HG02970 (cell line): ENCODE measurements around the gene PCLO.
"Not testable (repeated sequence)": the region's sequence is repeated elsewhere in the genome, so short reads cannot be mapped to it uniquely, and the experiment has no call there.

Experiments
- ATAC-seq: cut with Tn5 transposase; IDR thresholded peaks from one replicate; pipeline ENCODE4 v1.9.1; 2021; ENCODE audit warnings: mild to moderate bottlenecking, moderate library complexity, moderate number of reproducible peaks; ENCODE audit not compliant: unreplicated experiment, low FRiP score

The PCLO gene

GRCh38 chr7:82750007-82750406 lies 412.7 kb downstream of the PCLO start:
- ATAC-seq: no peak

GRCh38 chr7:82745820-82746219 lies 416.9 kb downstream of the PCLO start:
- ATAC-seq: no peak

- ATAC-seq: no peak
These were observed 417.6 kb downstream of the PCLO start for GRCh38 chr7:82745117-82745516.

GRCh38 chr7:82742163-82742562 lies 420.5 kb downstream of the PCLO start:
- no peak for ATAC-seq

GRCh38 chr7:82741493-82741892 lies 421.2 kb downstream of the PCLO start:
- ATAC-seq: no peak

GRCh38 chr7:82740246-82740848 lies 422.3 kb downstream of the PCLO start:
- ATAC-seq: no peak

- ATAC-seq: no peak
These were observed 426.1 kb downstream of the PCLO start for GRCh38 chr7:82736633-82737032.

- no peak for ATAC-seq
These were observed 430.0 kb downstream of the PCLO start for GRCh38 chr7:82732677-82733076.

GRCh38 chr7:82729172-82730030 lies 433.3 kb downstream of the PCLO start:
- ATAC-seq: no peak

- no peak for ATAC-seq
These were observed 436.5 kb downstream of the PCLO start for GRCh38 chr7:82726038-82726800.

- ATAC-seq: no peak
These were observed 439.3 kb downstream of the PCLO start for GRCh38 chr7:82723411-82723810.

- ATAC-seq: no peak
These were observed 439.7 kb downstream of the PCLO start for GRCh38 chr7:82722946-82723345.

GRCh38 chr7:82715344-82715743 lies 447.3 kb downstream of the PCLO start:
- ATAC-seq: no peak

- ATAC-seq: no peak
These were observed 447.8 kb downstream of the PCLO start for GRCh38 chr7:82714883-82715282.

- ATAC-seq: no peak
These were observed 449.2 kb downstream of the PCLO start for GRCh38 chr7:82713506-82713905.

- ATAC-seq: not testable (repeated sequence)
These were observed 456.3 kb downstream of the PCLO start for GRCh38 chr7:82706344-82706743.

- no peak for ATAC-seq
These were observed 457.0 kb downstream of the PCLO start for GRCh38 chr7:82705517-82706260.

- ATAC-seq: no peak
These were observed 458.6 kb downstream of the PCLO start for GRCh38 chr7:82704121-82704520.
